Measurements from ENCODE around the gene RPL32. TPM values are rescaled to one million over a fixed set of nuclear protein-coding genes. Genes with fewer than 3 reads are reported as not detected.

RPL32 gene
- total RNA-seq, 1 donor from 2014 or later: 1,417 TPM

DNA sequence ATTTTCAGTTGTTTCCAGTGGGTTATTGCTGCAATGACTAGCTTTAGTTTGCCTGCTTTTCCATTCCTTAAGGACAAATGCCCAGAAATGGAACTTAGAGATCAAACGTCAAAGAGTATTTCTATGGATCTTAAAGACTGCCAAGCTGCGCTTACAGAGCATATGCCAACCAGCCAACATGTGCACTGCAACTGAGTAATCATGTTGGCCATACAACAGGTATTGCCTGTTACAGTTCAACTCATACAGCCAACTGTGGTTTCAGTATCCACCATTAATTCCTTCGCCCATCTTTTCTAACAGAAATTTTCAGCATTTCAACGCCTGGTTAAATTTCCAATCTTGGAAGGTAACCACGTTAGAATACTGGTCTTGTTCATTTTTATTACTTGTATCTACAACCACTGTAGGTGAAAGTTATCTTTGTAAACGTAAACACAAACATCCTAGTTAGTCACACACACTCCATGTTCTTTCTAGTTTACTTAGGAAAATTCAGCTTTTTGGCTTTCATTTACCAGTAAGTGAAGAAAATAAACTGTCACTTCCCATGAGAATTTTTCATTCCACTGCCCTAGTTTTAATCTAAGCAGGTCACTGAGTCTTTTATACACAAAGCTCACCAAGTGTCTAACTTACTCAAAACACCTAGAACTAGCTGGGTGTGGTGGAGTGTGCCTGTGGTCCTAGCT is 3.9 kb downstream of the RPL32 start:
- intact Hi-C loops (cut with DNase I): no loop called here
- no peak for DNase-seq (ENCODE audit: low spot score)
- no peak for ATAC-seq

DNA sequence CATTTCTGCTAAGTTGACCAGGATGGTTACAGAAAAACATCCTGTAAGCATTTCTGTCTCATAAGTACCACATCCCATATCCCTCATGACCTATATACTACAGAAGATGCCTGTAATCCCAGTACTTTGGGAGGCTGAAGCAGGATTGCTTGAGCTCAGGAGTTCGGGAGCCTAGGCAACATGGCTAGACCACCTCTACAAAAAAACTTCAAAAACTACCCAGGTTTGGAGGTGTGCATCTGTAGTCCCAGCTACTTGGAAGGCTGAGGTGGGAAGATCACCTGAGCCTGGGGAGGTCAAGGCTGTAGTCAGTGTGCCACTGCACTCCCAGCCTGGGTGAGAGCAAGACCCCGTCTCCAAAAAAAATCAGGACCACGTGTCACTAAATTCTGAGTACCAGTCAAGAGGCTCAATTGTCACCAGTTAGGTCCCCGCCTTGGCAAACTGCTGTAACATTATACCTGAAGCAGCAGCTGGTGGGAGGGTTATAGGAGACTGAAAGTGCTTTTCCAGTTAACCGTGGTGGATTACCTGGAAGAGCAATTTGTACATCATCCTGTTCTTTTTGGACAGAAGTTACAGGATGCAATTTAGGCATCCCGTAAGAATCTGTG is 6.2 kb downstream of the RPL32 start:
- intact Hi-C loops (cut with DNase I): no loop called here
- ATAC-seq (no peak), DNase-seq (ENCODE audit: low spot score) (no peak)

DNA sequence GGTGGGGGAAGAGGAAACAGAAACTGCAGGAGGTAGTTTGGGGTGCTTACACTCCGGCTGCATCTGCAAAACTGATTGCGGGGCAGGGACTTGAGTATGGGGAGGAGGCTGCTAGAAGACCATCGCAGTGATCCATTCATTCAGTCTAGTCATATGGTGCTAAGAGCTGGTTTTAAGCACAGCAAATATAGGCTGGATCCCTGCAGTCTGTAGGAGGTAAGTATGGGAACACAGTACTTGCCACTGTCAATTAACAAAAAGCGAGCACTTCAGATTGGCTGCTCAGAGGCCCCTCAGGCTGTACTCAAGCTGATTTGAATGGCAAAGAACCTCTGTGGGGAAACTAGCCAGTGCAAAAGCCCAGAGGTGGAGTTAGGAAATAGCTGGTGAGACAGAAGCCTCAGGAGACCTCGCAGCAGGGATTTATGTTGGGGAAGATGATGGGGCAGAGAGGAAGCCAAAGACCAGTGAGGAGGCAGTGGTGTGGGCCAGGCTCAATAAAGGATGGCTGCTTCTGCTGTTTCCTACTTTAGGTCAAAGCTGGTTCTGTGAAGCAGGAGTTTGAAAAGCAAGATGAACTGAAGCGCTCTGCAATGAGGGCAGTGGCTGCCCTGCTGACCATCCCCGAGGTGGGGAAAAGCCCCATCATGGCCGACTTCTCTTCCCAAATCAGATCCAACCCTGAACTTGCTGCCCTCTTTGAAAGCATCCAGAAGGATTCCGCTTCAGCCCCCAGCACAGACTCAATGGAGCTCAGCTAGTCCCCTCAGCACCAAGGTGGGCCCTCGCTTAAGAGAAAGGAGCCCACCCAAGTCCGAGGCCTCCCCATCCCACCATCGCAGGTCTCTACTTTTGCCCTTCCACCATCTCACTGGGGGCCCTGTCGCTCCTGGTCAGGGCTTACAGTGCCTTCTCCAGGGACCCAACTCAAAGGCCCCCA is 7.9 kb downstream of the RPL32 start:
- intact Hi-C loops (cut with DNase I): no loop called here
- ATAC-seq: no peak

DNA sequence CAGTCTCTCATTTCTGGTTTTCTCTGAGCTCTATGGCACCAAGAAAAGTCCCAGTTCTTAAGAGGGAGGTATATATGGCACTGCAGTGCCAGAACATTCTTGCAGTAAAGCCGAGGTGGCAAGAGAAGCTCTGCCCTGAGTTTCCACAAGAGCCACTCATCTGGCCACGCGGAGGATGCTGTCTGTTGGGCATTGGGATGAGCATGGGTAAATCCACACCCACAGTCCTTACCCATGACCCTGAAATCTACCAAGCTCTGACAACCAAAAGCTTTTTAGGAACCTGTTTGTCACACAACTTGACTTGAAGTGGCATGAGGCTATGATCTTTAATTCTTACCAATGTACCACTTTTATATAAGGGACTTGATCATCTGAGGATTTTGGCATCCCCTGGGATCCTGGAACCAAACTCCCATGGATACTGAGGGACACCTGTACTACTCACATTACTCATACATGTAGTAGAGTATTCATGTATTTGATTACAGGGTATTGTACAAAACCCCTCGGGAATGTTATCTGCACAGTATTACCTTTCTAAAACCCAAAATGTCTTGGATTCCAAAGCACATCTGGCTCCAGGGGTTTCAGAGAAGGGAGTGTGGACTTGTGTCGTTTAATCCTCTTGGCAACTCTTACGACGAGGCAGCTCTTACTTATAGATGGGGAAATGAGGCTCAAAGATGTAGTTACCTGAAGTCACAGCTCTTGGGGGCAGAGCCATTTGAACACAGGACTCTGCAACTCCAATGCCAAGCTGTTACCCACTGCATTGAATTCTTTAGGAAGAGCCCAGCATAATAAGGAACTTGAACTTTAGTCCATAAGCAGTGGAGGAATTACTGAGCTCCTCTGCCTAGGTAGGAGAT is 8.8 kb downstream of the RPL32 start:
- ATAC-seq (no peak), DNase-seq (ENCODE audit: low spot score) (no peak)
- intact Hi-C loops (cut with DNase I): no loop called here

More for the DNA sequence above, 7.9 kb downstream of the RPL32 start:
- no peak for DNase-seq (ENCODE audit: low spot score)

DNA sequence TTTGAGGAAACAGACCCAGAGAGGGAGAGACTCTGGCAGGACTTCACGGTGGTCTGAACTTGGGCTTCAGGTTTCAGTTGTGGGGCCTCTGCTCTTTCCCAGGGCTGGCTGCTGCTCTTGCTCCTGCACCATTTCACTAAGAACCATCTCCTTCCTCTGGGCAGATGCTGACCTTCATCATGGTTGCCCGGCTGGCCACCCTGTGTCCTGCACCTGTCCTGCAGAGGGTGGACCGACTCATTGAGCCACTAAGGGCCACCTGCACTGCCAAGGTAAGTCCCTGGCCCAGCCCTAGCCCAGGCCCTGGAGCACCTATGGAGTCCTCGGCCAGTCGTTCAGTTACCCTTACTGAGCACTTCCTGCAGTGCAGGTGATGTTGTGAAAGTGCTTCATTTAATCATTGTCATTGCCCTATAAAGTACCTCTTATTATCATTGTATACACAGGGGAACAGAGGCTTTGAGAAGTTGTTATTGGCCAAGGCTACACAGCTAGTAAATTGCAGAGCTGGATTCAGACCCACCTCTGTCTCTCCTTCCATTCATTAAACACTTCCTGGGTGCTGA is 10.0 kb downstream of the RPL32 start:
- ATAC-seq (no peak), DNase-seq (ENCODE audit: low spot score) (no peak)
- intact Hi-C loops (cut with DNase I): no loop called here

DNA sequence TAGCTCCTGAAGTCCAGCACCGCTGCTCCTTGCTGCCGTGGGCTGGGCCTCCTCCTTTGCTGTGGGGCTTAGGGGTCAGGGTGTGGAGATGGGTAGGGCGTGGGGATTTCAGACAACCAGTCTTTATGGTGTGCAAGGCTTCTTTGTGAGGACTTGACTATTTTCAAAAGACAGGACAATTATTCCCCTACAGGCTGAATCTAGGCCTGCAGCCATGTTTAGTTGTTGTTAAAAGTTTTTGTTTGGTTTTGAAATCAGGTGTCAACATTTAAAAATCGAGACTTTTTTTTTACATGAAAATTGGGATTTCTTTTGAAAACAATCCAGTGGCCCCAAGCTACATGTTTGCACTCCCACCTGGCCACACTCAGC is 10.6 kb downstream of the RPL32 start:
- ATAC-seq (no peak), DNase-seq (ENCODE audit: low spot score) (no peak)
- intact Hi-C loops (cut with DNase I): no loop called here

DNA sequence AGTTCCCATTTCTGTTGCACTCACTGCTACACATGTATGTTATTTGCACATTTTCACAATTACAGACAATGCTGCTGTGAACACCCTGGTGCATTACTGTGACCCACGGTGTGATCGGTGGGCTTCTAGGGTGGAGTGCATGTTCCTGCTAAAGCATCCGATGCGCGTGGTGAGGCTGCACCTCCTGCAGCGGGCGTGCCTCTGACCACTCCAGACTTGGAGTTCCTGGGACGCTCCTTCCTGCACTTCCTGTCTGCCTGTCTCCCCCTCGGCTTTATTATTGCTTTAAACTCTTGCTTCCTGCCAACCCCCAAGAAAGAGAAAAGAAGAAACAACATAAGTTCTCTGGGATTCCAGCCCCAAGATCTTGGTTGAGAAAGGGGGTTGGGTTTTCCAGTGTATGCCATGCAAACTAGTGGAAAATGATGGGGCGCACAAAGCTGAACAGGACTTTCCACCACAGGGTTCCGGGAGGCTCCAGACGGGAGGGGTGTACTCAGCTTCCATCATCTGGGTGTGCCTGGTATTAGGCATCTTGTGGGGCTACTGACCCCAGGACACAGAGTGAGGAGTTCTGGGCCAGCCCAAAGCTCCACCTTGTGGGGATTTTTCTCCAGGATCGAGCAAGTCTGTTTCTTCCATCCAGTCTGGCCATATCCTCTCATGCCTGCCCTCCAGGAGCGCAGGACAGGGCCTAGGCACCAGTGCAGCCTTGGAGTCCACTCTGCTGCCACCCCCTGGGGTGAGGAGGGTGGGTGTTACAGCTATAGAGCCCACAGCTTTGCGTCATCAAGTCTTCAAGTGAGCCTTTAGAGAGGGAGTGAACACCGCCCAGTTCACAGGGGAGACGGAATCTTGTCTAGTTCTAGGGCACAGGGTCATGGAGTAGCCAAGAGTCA is 11.2 kb downstream of the RPL32 start:
- peak; percentile 47 for ATAC-seq

DNA sequence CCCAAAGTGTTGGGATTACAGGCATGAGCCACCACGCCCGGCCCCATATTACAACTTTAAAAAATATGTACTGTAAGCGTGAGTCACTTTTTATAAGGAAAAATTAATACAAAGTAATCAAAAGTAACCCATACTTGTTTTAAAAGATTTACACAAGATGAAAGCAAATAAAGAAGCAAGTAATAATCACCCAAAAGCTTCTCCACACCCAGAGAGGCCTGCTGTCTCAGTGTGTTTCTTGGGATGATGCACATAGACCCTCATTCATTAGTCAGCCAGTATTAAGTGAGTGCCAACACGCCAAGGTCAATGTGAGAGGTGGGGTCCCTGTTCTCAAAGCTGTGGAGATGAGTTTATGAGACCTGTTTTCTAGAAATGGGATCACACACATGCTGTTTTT is 12.0 kb downstream of the RPL32 start:
- intact Hi-C loops (cut with DNase I): no loop called here
- no peak for ATAC-seq
- DNase-seq (ENCODE audit: low spot score): no peak

More for the DNA sequence above, 11.2 kb downstream of the RPL32 start:
- intact Hi-C loops (cut with DNase I): no loop called here
- no peak for DNase-seq (ENCODE audit: low spot score)

DNA sequence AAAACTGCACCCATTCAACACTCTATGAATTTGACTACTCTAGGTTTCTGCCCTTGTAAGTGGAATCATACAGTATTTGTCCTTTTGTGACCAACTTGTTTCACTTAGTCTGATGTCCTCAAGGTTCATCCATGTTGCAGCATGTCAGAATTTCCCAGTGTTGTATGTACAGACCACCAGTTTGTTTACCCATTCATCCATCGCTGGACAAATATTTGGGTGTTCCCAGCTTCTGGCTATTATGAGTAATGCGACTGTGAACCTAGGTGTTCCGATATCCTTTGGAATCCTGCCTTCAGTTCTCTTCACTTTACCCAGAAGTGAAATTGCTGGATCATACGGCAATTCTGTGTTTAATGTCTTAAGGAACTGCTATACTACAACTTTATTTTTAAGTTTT is 12.6 kb downstream of the RPL32 start:
- DNase-seq (ENCODE audit: low spot score) (no peak), ATAC-seq (no peak)
- intact Hi-C loops (cut with DNase I): no loop called here

DNA sequence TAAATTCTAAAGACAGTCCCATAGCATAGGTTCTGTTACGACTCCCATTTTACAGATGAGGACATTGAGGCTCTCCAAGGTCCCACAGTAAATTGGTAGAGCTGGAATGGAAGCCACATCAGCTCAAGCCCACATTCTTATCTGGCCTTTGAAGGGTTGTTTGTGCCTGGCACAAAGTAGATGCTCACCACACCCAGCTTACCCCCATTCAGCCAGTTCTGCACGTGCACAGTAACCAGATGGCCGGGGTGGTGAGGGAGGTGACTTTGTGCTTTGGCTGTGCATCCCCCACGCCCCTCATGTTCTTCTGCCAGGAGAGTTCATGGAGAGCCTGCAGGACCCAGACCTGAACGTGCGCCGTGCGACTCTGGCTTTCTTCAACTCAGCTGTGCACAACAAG is 16.2 kb downstream of the RPL32 start:
- no peak for DNase-seq (ENCODE audit: low spot score)
- intact Hi-C loops (cut with DNase I): no loop called here
- no peak for ATAC-seq

DNA sequence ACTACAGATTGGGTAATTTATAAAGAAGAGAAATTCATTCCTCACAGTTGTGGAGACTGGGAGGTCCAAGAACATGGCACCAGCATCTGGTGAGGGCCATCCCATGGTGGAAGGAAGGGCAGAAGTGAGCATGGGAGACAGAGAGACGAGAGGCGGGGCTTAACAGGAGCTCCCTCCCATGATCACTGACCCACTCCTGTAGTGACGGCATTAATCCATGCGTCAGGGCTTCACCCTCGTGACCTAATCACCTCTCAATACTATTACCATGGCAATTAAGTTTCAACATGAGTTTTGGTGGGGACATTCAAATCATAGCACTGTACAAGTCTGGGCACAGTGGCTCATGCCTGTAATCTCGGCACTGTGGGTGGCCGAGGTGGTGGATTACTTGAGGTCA is 17.1 kb downstream of the RPL32 start:
- intact Hi-C loops (cut with DNase I): no loop called here
- DNase-seq (ENCODE audit: low spot score): no peak
- no peak for ATAC-seq

DNA sequence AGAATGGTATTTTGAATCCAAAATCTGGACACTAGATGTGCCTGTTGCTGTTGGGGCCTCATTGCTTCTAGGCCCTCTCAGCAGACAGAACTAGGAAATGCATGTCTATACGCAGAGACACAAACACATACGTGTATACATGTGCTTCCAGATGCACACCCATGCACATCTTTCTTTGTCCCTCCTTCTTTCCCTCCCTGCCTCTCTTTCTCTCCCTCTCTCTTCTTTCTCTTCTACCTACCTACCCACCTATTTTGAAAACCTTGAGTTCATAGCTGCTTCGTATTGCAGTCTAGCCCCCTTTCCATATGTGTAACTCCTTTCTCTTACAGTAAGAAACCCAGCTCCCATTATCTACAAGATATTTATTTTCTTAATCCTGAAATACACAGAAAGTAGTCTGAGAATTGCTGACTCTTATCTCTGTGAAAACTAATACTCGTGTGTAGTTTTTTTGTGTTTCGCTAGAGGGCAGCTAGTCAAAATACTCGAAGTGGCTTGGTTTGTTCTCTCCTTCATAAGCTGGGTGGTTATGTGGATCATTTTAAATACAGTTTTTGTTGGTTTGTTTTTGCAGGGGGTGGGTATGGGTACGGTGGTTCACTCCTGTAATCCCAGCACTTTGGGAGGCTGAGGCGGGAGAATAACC is 18.5 kb downstream of the RPL32 start:
- intact Hi-C loops (cut with DNase I): no loop called here
- ATAC-seq: no peak
- no peak for DNase-seq (ENCODE audit: low spot score)

DNA sequence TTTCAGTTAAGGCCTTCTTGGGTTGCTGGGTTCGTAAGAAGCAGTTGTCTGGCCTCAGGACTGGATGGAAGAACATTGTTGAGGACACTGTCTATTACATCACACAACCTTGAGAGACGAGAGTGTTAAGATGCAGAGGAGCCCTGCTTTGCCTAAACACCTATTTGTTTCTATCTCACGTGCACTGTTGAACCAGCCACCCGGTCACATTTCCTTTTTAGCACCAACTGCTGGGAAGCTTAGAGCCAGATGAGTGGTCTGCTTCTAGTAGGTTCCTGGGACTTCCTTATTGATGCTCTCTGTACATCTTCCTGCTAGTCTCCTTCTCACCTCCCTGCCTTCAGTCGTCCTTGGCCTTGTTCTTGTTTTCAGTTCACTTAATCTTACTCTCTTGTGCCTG is 22.6 kb downstream of the RPL32 start:
- ATAC-seq: no peak
- no peak for DNase-seq (ENCODE audit: low spot score)
- intact Hi-C loops (cut with DNase I): no loop called here

DNA sequence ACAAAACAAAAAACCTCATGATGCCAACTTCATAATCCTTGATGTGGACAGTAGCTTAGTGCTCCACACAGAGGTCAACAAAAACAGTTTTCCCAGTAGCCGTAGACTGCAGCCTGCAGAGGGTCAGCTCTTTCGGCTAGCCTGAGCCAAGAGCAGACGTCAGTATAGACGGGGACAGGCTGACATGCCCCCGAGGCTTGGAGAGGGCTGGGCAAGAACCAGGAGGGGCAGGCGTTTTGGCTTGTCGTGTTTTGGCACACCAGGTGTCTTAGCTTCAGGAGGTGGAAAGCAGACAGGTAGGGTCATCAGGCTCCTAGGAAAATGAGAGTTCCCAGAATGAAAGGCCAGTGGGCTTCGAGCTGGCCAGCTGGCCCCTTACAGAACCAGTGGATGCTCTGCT is 23.1 kb downstream of the RPL32 start:
- no peak for ATAC-seq
- intact Hi-C loops (cut with DNase I): no loop called here

DNA sequence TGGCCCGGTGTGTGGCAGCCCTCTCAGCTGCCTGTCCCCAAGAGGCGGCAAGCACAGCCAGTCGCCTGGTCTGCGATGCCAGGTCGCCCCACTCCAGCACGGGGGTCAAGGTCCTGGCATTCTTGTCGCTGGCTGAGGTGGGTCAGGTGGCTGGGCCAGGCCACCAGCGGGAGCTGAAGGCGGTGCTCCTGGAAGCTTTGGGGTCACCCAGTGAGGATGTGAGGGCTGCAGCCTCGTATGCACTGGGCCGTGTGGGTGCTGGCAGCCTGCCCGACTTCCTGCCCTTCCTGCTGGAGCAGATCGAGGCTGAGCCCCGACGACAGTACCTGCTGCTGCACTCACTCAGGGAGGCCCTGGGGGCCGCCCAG is 24.0 kb downstream of the RPL32 start:
- ATAC-seq: no peak
- intact Hi-C loops (cut with DNase I): no loop called here
- DNase-seq (ENCODE audit: low spot score): no peak

More for the DNA sequence above, 23.1 kb downstream of the RPL32 start:
- DNase-seq (ENCODE audit: low spot score): no peak

DNA sequence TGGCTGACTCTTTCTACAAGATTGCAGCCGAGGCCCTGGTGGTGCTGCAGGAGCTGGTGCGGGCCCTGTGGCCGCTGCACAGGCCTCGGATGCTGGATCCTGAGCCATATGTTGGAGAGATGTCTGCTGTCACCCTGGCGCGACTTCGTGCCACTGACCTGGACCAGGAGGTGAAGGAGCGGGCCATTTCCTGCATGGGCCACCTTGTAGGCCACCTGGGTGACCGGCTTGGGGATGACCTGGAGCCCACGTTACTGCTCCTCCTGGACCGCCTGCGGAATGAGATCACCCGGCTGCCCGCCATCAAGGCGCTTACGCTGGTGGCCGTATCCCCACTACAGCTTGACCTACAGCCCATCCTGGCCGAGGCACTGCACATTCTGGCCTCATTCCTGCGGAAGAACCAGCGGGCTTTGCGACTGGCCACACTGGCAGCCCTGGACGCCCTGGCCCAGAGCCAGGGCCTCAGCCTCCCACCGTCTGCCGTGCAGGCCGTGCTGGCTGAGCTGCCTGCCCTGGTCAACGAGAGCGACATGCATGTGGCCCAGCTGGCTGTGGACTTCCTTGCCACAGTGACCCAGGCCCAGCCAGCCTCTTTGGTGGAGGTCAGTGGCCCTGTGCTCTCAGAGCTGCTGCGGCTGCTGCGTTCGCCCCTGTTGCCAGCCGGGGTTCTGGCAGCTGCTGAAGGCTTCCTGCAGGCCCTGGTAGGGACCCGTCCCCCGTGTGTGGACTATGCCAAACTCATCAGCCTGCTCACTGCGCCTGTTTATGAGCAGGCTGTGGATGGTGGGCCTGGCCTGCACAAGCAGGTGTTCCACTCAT is 24.6 kb downstream of the RPL32 start:
- DNase-seq (ENCODE audit: low spot score) (no peak), ATAC-seq (no peak)
- intact Hi-C loops (cut with DNase I): no loop called here

DNA sequence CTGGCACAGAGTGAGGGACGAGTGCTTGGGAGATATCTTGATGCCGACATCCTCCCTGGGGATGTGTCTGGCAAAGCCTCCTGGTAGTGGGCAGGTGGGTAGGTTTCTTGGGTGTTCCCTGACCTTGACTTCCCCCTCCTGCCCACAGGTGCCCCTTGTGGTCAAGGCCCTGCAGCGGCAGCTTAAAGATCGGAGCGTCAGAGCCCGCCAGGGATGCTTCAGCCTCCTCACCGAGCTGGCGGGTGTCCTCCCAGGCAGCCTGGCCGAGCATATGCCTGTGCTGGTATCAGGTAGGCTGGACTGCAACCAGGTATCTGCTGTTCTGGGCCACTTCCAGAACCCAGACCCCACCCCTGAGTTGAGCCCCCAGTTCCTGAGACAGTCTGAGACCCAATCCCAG is 25.6 kb downstream of the RPL32 start:
- intact Hi-C loops (cut with DNase I): no loop called here
- DNase-seq (ENCODE audit: low spot score) (no peak), ATAC-seq (no peak)

Measured in sciatic nerve (tissue), 2 donors.